ENCODE results near the gene SHC2.

SHC2 gene

GRCh38 chr19:407511-408440 is 53.1 kb downstream of the SHC2 start:
- Histone ChIP-seq H3K79me2 (ENCODE audit: control insufficient read depth, low read length) (no peaks in the 10 kb centered on the region), H3K4me1 (ENCODE audit: control insufficient read depth, low read length) (peaks cover 12% of the 10 kb centered on the region), H3K4me3 (ENCODE audit: low read length) (no peak overlapping the region; the same call in 1 of the 2 replicates), H3K36me3 (ENCODE audit: control insufficient read depth, low read length) (no peaks in the 10 kb centered on the region), H3K9me2 (replicated peaks; ENCODE audit: control insufficient read depth, low read length) (no peaks in the 10 kb centered on the region), H3K27ac (ENCODE audit: low read depth, low read length) (no peak overlapping the region), H4K20me1 (ENCODE audit: control insufficient read depth, insufficient read depth, low read depth, low read length) (no peaks in the 10 kb centered on the region), H3K27me3 (ENCODE audit: control insufficient read depth, low read length) (peaks cover 11% of the 10 kb centered on the region), H3F3A (ENCODE audit: control insufficient read depth, insufficient read depth) (no peaks in the 10 kb centered on the region; the same call in 1 of the 2 replicates), H3K9me3 (ENCODE audit: control insufficient read depth, insufficient read depth, low read length) (no peaks in the 10 kb centered on the region), H3K4me2 (ENCODE audit: low read length) (no peak overlapping the region)
- TF ChIP-seq EZH2phosphoT487 (IDR thresholded peaks at IDR 0.05; ENCODE audit: borderline replicate concordance, low read length) (no peak), CTCF (IDR thresholded peaks at IDR 0.05; ENCODE audit: low read depth, low read length, poor library complexity, severe bottlenecking) (no peak)

DNA sequence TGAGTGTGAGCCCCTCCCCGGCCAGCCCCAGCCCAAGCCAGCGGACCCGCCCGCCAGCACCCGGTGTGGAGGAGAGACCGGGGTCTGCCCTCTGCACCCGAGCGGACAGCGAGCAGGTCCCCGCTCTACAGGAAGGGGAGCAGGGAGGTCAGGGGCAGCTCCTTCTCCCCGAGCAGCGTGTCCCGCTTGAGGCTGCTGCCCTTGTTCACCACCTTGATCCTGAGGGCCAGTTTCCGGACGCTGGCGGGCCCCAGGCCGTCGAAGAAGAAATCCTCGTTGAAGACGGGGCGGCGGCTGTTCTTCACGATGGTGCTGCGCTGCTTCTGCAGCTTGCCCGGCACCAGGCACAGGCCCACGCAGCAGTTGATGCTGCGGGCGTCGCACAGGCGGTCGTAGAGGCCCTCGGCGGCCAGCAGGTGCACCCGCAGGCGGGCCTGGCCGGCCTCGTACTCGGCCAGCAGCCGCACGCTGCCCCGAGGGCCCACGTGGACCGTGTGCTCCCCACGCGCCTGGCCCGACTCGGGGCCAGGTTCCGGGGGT is 53.8 kb downstream of the SHC2 start:
- H3K4me2 ChIP-seq (ENCODE audit: low read length): no peak overlapping the region
- peaks cover 11% of the 10 kb centered on the region for H3K27me3 ChIP-seq (ENCODE audit: control insufficient read depth, low read length)
- H3K79me2 ChIP-seq (ENCODE audit: control insufficient read depth, low read length): no peaks in the 10 kb centered on the region
- H3K4me3 ChIP-seq (ENCODE audit: low read length): no peak overlapping the region
- H3K36me3 ChIP-seq (ENCODE audit: control insufficient read depth, low read length): no peaks in the 10 kb centered on the region
- H4K20me1 ChIP-seq (ENCODE audit: control insufficient read depth, insufficient read depth, low read depth, low read length): no peaks in the 10 kb centered on the region
- H3K9me2 ChIP-seq (replicated peaks; ENCODE audit: control insufficient read depth, low read length): no peaks in the 10 kb centered on the region
- H3F3A ChIP-seq (ENCODE audit: control insufficient read depth, insufficient read depth): no peaks in the 10 kb centered on the region; the same call in 1 of the 2 replicates
- peaks cover 12% of the 10 kb centered on the region for H3K4me1 ChIP-seq (ENCODE audit: control insufficient read depth, low read length)
- no peak overlapping the region for H3K27ac ChIP-seq (ENCODE audit: low read depth, low read length)
- TF ChIP-seq EZH2phosphoT487 (IDR thresholded peaks at IDR 0.05; ENCODE audit: borderline replicate concordance, low read length) (no peak), CTCF (IDR thresholded peaks at IDR 0.05; ENCODE audit: low read depth, low read length, poor library complexity, severe bottlenecking) (no peak)
- no peaks in the 10 kb centered on the region for H3K9me3 ChIP-seq (ENCODE audit: control insufficient read depth, insufficient read depth, low read length)

DNA sequence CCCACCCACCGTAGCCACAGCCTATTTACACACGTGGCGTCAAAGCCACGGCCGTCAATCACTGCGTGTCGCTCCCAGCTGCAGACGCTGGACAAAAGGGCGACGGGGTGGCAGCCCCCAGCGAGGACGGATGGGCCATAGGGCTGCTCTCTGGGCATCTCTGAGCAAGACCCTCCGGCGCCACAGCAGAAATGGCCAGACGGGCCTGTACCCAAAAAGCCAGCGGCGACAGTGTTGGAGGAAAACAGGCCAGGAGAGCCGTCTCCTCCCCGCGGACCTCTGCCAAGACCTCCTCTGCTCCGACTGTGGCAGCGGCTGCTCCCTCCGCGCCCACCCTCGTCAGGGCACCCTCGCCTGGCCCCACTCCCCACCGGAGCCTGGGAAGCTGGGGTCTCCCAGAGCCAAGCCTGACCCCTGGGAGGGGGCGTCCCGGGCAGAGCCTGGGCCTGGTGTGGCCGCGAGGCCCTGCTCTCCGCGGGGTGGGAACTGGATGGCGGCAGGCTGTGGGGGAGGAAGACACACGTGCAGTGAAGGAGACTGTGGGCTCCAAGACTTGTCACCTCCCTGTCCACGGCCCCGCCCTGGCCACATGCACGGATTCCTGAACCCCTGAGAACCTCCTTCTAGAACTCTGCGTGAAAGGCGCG is 54.6 kb downstream of the SHC2 start:
- no peaks in the 10 kb centered on the region for H4K20me1 ChIP-seq (ENCODE audit: control insufficient read depth, insufficient read depth, low read depth, low read length)
- H3K9me2 ChIP-seq (replicated peaks; ENCODE audit: control insufficient read depth, low read length): no peaks in the 10 kb centered on the region
- H3K9me3 ChIP-seq (ENCODE audit: control insufficient read depth, insufficient read depth, low read length): peaks cover 2% of the 10 kb centered on the region; the same call in 1 of the 2 replicates
- peaks cover 12% of the 10 kb centered on the region for H3K4me1 ChIP-seq (ENCODE audit: control insufficient read depth, low read length)
- no peaks in the 10 kb centered on the region for H3K36me3 ChIP-seq (ENCODE audit: control insufficient read depth, low read length)
- no peak overlapping the region for H3K4me3 ChIP-seq (ENCODE audit: low read length)
- no peaks in the 10 kb centered on the region; the same call in 1 of the 2 replicates for H3F3A ChIP-seq (ENCODE audit: control insufficient read depth, insufficient read depth)
- H3K27ac ChIP-seq (ENCODE audit: low read depth, low read length): no peak overlapping the region
- no peak for TF ChIP-seq EZH2phosphoT487 (IDR thresholded peaks at IDR 0.05; ENCODE audit: borderline replicate concordance, low read length)
- no peak for TF ChIP-seq CTCF (IDR thresholded peaks at IDR 0.05; ENCODE audit: low read depth, low read length, poor library complexity, severe bottlenecking)
- H3K79me2 ChIP-seq (ENCODE audit: control insufficient read depth, low read length): no peaks in the 10 kb centered on the region
- H3K27me3 ChIP-seq (ENCODE audit: control insufficient read depth, low read length): peaks cover 11% of the 10 kb centered on the region
- no peak overlapping the region for H3K4me2 ChIP-seq (ENCODE audit: low read length)
